HG03060 (cell line): ENCODE data around the gene ARID4A.
"Not testable (repeated sequence)": the region's sequence is repeated elsewhere in the genome, so short reads cannot be mapped to it uniquely, and the experiment has no call there.

Experiments used
- ATAC-seq: cut with Tn5 transposase; IDR thresholded peaks from one replicate; pipeline ENCODE4 v1.9.1; 2021; ENCODE audit warnings: low read depth, moderate number of reproducible peaks; ENCODE audit not compliant: unreplicated experiment

The ARID4A gene, protein sequence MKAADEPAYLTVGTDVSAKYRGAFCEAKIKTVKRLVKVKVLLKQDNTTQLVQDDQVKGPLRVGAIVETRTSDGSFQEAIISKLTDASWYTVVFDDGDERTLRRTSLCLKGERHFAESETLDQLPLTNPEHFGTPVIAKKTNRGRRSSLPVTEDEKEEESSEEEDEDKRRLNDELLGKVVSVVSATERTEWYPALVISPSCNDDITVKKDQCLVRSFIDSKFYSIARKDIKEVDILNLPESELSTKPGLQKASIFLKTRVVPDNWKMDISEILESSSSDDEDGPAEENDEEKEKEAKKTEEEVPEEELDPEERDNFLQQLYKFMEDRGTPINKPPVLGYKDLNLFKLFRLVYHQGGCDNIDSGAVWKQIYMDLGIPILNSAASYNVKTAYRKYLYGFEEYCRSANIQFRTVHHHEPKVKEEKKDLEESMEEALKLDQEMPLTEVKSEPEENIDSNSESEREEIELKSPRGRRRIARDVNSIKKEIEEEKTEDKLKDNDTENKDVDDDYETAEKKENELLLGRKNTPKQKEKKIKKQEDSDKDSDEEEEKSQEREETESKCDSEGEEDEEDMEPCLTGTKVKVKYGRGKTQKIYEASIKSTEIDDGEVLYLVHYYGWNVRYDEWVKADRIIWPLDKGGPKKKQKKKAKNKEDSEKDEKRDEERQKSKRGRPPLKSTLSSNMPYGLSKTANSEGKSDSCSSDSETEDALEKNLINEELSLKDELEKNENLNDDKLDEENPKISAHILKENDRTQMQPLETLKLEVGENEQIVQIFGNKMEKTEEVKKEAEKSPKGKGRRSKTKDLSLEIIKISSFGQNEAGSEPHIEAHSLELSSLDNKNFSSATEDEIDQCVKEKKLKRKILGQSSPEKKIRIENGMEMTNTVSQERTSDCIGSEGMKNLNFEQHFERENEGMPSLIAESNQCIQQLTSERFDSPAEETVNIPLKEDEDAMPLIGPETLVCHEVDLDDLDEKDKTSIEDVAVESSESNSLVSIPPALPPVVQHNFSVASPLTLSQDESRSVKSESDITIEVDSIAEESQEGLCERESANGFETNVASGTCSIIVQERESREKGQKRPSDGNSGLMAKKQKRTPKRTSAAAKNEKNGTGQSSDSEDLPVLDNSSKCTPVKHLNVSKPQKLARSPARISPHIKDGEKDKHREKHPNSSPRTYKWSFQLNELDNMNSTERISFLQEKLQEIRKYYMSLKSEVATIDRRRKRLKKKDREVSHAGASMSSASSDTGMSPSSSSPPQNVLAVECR

GRCh38 chr14:58298477-58299400, at the start of gene ARID4A:
Gene ARID4A (plus strand): TSS chr14:58298555. CDS start chr14:58299855, 1,300 bp downstream.
- ATAC-seq, result no peak

- no peak for ATAC-seq
Observed at GRCh38 chr14:58249611-58250010, 48.7 kb upstream of the ARID4A start.

DNA sequence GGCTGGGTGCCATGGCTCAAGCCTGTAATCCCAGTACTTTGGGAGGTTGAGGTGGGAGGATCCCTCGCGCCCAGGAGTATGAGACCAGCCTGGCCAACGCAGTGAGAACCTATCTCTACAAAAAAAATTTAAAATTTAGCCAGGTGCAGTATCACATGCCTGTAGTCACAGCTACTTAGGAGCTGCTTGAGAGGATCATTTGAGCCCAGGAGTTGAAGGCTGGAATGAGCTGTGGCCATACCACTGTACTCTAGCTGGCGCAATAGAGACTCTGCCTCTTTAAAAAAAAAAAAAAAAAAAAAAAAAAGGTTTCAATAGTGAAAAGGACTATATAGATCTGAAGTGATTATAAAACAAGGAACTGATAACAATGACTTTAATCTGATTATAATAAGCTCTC, 40.2 kb upstream of the ARID4A start:
- no peak for ATAC-seq

- not testable (repeated sequence) for ATAC-seq
Observed at GRCh38 chr14:58262005-58262404, 36.4 kb upstream of the ARID4A start.

DNA sequence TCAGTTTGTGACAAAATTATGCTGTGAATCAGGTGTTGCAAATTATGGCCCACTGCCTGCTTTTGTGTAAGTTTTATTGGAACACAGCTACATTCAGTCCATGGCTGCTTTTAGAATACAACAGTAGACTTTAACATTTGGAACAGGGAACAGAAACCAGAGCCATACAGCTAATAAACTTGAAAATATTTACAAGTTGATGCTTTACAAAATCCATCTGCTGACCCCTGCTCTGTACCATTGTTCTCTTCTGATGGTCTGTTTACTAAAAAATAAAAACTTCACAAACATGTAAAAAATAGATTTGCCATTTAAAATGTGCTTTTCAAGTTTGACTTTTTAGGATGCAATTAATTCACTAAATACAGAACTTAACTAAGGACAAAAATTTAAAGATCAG, 33.0 kb upstream of the ARID4A start:
- no peak for ATAC-seq

- ATAC-seq, result no peak
Observed at GRCh38 chr14:58270628-58271027, 27.7 kb upstream of the ARID4A start.

GRCh38 chr14:58272588-58273372, 25.6 kb upstream of the ARID4A start:
- no peak for ATAC-seq

GRCh38 chr14:58274881-58275280, 23.5 kb upstream of the ARID4A start:
- ATAC-seq, result no peak

GRCh38 chr14:58275527-58276190, 22.7 kb upstream of the ARID4A start:
- no peak for ATAC-seq

DNA sequence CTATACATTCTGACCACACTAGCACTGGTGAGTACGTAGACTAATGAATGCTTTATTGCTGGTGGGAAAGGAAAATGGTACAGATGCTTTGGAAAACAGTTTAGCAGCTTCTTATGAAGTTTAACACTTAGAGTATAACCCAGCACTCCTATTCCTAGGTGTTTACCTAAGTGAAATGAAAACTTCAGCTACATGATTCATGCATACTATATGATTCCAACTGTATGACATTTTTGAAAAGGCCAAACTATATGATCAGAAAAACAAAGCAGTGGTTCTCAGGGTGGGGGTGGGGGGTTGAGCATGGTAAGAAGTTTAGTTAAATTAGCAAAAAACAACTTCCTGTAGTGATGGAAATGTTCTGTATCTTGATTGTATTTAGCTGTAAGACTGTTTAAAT, 22.1 kb upstream of the ARID4A start:
- no peak for ATAC-seq

DNA sequence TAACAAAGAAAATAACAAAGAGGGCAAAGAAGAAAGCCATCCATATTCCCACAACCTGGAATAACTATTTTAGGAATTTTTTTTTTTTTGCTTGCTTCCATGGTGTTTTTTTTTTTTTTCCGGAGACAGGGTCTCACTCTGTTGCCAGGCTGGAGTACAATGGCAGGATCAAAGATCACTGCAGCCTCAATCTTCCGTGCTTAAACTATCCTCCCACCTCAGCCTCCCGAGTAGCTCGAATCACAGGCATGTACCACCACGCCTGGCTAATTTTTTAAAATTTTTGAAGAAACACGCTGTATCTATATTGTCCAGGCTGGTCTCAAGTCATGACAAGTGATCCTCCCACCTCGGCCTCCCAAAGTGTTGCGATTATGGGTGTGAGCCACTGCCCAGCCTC, 20.2 kb upstream of the ARID4A start:
- no peak for ATAC-seq

- peak; percentile 55 for ATAC-seq
Observed at GRCh38 chr14:58280954-58281787, 17.2 kb upstream of the ARID4A start.

DNA sequence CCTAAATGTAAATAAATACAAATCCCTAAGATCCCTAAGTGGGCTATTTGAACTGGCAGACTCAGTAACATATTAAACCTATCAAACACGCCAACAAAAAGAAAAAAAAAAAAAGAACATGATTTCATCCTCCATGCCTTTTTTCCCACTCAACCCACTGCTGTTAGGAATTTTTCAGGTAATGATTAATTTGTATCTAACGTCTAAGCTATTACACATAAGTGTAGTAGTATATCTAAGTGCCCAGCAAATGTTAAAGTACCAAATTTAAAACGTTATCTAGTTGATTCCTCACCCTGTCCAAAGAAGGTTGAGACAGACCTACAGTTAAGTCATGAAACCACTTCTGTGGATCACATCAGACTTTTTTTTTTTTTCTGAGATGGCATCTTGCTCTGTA, 16.4 kb upstream of the ARID4A start:
- ATAC-seq, result no peak

DNA sequence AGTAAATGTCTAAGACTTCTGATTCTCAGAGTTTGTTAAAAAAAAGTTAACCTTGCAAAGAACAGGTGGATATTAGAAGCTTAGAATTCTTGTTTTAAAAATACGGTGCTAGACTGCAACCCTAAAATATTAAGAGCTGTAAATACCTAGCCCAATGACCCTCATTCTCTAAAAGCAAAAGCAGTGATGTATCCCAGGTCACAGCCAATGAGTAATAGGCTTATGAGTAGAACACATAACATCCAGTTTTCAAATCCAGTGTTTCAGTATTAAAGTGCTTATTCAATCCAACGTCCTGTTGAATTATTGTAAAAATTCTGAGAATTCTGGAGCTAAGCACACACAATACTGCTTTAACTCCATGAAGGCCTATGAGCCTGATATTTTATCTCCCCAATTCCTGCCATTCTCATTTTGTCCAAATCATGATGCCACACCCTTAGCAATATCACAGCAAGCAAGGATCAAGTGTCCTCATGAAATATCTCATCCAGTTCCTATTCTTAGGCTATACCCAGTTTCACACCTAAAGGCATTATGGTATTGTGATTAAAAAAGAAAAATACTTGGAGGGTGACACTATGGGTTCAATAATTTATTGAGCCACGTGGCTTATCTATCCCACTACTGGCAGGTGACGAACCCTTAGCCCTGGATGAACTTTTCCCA, 15.3 kb upstream of the ARID4A start:
- ATAC-seq, result no peak

GRCh38 chr14:58283730-58284129, 14.6 kb upstream of the ARID4A start:
- ATAC-seq, result no peak

- ATAC-seq, result no peak
Observed at GRCh38 chr14:58285132-58285531, 13.2 kb upstream of the ARID4A start.

- ATAC-seq, result no peak
Observed at GRCh38 chr14:58287607-58288042, 10.7 kb upstream of the ARID4A start.
